SK-N-SH (cell line): ENCODE data around the gene VEZF1.

Experiments used
- EP300 ChIP-seq, 2 experiments: IDR thresholded peaks; 2 replicates each; pipeline versions ENCODE4 v1.4.0 to v1.6.1; 2012; ENCODE audit warnings: borderline replicate concordance in 1 of 2, low read depth in 1 of 2, low read length in 1 of 2
- NFIC ChIP-seq: IDR thresholded peaks from 2 replicates; pipeline ENCODE4 v1.4.0; 2012; ENCODE audit warnings: borderline replicate concordance
- POLR2AphosphoS5 ChIP-seq: IDR thresholded peaks from 2 replicates; pipeline ENCODE4 v1.6.1; 2012; ENCODE audit warnings: low read depth, low read length
- RAD21 ChIP-seq: IDR thresholded peaks from 2 replicates; pipeline ENCODE4 v1.6.1; 2012; ENCODE audit warnings: mild to moderate bottlenecking, low read length
- SMC3 ChIP-seq: IDR thresholded peaks from 2 replicates; pipeline ENCODE4 v1.6.1; 2012; ENCODE audit warnings: low read depth, low read length, improper control_type of control experiment
- YY1 ChIP-seq: IDR thresholded peaks from 2 replicates; pipeline ENCODE4 v1.4.0; 2012; ENCODE audit warnings: low read depth, mild to moderate bottlenecking
- TF ChIP-seq, protein P1 (sequence below): fragments of 200-600 bp; sonication (generic); IDR thresholded peaks from 2 replicates; pipeline ENCODE4 v1.6.1; 2017; ENCODE audit warnings: antibody characterized with exemption, mild to moderate bottlenecking, moderate library complexity

GRCh38 chr17:58001461-58002124 lies 13.5 kb upstream of the VEZF1 start:
- TF ChIP-seq, protein P1, sequence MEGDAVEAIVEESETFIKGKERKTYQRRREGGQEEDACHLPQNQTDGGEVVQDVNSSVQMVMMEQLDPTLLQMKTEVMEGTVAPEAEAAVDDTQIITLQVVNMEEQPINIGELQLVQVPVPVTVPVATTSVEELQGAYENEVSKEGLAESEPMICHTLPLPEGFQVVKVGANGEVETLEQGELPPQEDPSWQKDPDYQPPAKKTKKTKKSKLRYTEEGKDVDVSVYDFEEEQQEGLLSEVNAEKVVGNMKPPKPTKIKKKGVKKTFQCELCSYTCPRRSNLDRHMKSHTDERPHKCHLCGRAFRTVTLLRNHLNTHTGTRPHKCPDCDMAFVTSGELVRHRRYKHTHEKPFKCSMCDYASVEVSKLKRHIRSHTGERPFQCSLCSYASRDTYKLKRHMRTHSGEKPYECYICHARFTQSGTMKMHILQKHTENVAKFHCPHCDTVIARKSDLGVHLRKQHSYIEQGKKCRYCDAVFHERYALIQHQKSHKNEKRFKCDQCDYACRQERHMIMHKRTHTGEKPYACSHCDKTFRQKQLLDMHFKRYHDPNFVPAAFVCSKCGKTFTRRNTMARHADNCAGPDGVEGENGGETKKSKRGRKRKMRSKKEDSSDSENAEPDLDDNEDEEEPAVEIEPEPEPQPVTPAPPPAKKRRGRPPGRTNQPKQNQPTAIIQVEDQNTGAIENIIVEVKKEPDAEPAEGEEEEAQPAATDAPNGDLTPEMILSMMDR = no peak
- TF ChIP-seq EP300 (IDR thresholded peaks at IDR 0.05; ENCODE audit: borderline replicate concordance in 1 of 2, low read depth in 1 of 2, low read length in 1 of 2) = no peak
- TF ChIP-seq POLR2AphosphoS5 = peak; percentile 43; the same call in 1 of the 2 replicates
- no peak for TF ChIP-seq YY1
- no peak for TF ChIP-seq NFIC
- no peak for TF ChIP-seq SMC3
- no peak for TF ChIP-seq RAD21
